Measurements from ENCODE around the gene ANKS4B. TPM values are rescaled to one million over a fixed set of nuclear protein-coding genes. Genes with fewer than 3 reads are reported as not detected.
A peak's percentile ranks its signal among the peaks of the same experiment; 100 is the strongest.
"Not testable (repeated sequence)": the region's sequence is repeated elsewhere in the genome, so short reads cannot be mapped to it uniquely, and the experiment has no call there.

ANKS4B gene
- total RNA-seq, 1 experiment from 2014 or later, result not detected

GRCh38 chr16:21285314-21285713 lies 51.8 kb downstream of the ANKS4B start:
- H3K27me3 ChIP-seq (ENCODE audit: control insufficient read depth, insufficient read depth, low read length), result peaks cover 37% of the 10 kb centered on the region
- peaks cover 7% of the 10 kb centered on the region; the same call in 1 of the 2 replicates for H3K9me3 ChIP-seq (ENCODE audit: control insufficient read depth, insufficient read depth, low read depth, low read length)
- no peak for DNase-seq (ENCODE audit: low read depth, low spot score)
- ATAC-seq, result no peak
- BruUV-seq (replicated peaks), result no TSS peak
- TF ChIP-seq TCF7L2 (IDR thresholded peaks at IDR 0.05; ENCODE audit: low read depth, low read length), result no peak
- no peak for TF ChIP-seq CTCF (IDR thresholded peaks at IDR 0.05)
- TF ChIP-seq REST (IDR thresholded peaks at IDR 0.05; ENCODE audit: insufficient read depth in 1 of 2, low read depth in 2 of 2, low read length in 1 of 2), result no peak
- no peak overlapping the region for H3K4me3 ChIP-seq (ENCODE audit: low read depth in 2 of 2, low read length in 2 of 2)
- ChIA-PET CTCF (no interaction called here), POLR2A (no interaction called here)
- in situ Hi-C loops (cut with HindIII; ENCODE audit: low pct_unique_long_range_greater_than_20kb, low sequenced_read_pairs), result loop anchor here (25.0 kb wide), 1 partner anchor 98 kb away; no protein-coding TSS in a partner anchor
- H3K36me3 ChIP-seq (ENCODE audit: control insufficient read depth, insufficient read depth, low read length), result no peaks in the 10 kb centered on the region
- H3K4me1 ChIP-seq (ENCODE audit: control insufficient read depth, insufficient read depth, low read length), result no peaks in the 10 kb centered on the region
- no peak overlapping the region for H3K27ac ChIP-seq (ENCODE audit: low read length)
- intact Hi-C loops (cut with micrococcal nuclease; ENCODE audit: unreplicated experiment), result no loop called here

- H3K9me3 ChIP-seq (ENCODE audit: control insufficient read depth, insufficient read depth, low read depth, low read length); DNase-seq (ENCODE audit: low read depth, low spot score); ATAC-seq; BruUV-seq (replicated peaks); H3K4me1 ChIP-seq (ENCODE audit: control insufficient read depth, insufficient read depth, low read length); H3K27ac ChIP-seq (ENCODE audit: low read length); POLR2A ChIA-PET; CTCF ChIA-PET; H3K36me3 ChIP-seq (ENCODE audit: control insufficient read depth, insufficient read depth, low read length); intact Hi-C loops (cut with micrococcal nuclease; ENCODE audit: unreplicated experiment); H3K4me3 ChIP-seq (ENCODE audit: low read depth in 2 of 2, low read length in 2 of 2): not testable (repeated sequence)
- peaks cover 40% of the 10 kb centered on the region for H3K27me3 ChIP-seq (ENCODE audit: control insufficient read depth, insufficient read depth, low read length)
- in situ Hi-C loops (cut with HindIII; ENCODE audit: low pct_unique_long_range_greater_than_20kb, low sequenced_read_pairs), result loop anchor here (25.0 kb wide), 1 partner anchor 102 kb away; no protein-coding TSS in a partner anchor
These were observed 56.3 kb downstream of the ANKS4B start for GRCh38 chr16:21289789-21290188.

- Histone ChIP-seq H3K27me3 (ENCODE audit: control insufficient read depth, insufficient read depth, low read length) (no peaks in the 10 kb centered on the region), H3K4me3 (ENCODE audit: low read depth in 2 of 2, low read length in 2 of 2) (peak overlapping the region; percentile 66 to 87), H3K27ac (ENCODE audit: low read length) (peak overlapping the region; percentile 73), H3K9me3 (ENCODE audit: control insufficient read depth, insufficient read depth, low read depth, low read length) (no peaks in the 10 kb centered on the region), H3K4me1 (ENCODE audit: control insufficient read depth, insufficient read depth, low read length) (peaks cover 8% of the 10 kb centered on the region; the same call in 1 of the 2 replicates), H3K36me3 (ENCODE audit: control insufficient read depth, insufficient read depth, low read length) (no peaks in the 10 kb centered on the region)
- in situ Hi-C loops (cut with HindIII; ENCODE audit: low pct_unique_long_range_greater_than_20kb, low sequenced_read_pairs) (no loop called here), intact Hi-C loops (cut with micrococcal nuclease; ENCODE audit: unreplicated experiment) (loop anchor here (1.0 to 5.0 kb wide), 2 partner anchors 112 to 143 kb away; partner anchors contain the start of gene LDAF1)
- peak; percentile 89 for ATAC-seq
- CTCF ChIA-PET, result interaction anchor here (0.6 to 1.6 kb wide), 11 partner anchors 24 to 254 kb away, joined by 3 to 23 read pairs (median 6); partner anchors contain the start of gene LDAF1
- peak; percentile 100 for DNase-seq (ENCODE audit: low read depth, low spot score)
- TF ChIP-seq POLR2AphosphoS5 (IDR thresholded peaks at IDR 0.05; ENCODE audit: low read depth, low read length), result peak; percentile 41; the same call in 1 of the 2 replicates
- peak; percentile 96 for TF ChIP-seq CTCF (IDR thresholded peaks at IDR 0.05)
- TF ChIP-seq REST (IDR thresholded peaks at IDR 0.05; ENCODE audit: insufficient read depth in 1 of 2, low read depth in 2 of 2, low read length in 1 of 2), result no peak
- TF ChIP-seq SIN3A (IDR thresholded peaks at IDR 0.05; ENCODE audit: borderline replicate concordance, insufficient read depth, low read depth, low read length), result no peak
- 0 out of 2 replicates have a peak, but pooled peaks have one; percentile 33 for TF ChIP-seq TCF7L2 (IDR thresholded peaks at IDR 0.05; ENCODE audit: low read depth, low read length)
- POLR2A ChIA-PET, result interaction anchor here (0.5 to 0.7 kb wide), 3 partner anchors 12 to 394 kb away, joined by 4 to 6 read pairs (median 4); no protein-coding TSS in a partner anchor
- TSS peak; percentile 85 for BruUV-seq (replicated peaks)
These were observed 67.0 kb downstream of the ANKS4B start for GRCh38 chr16:21300309-21301167.
